Left hindlimb (tissue), 1 donor: Measurements from ENCODE around the gene CLEC4M.
"Not testable (repeated sequence)": the region's sequence is repeated elsewhere in the genome, so short reads cannot be mapped to it uniquely, and the experiment has no call there.

ENCODE experiments used
- DNase-seq: peaks from one replicate; pipeline ENCODE4 v3.0.0-alpha.2; 2018

CLEC4M gene

DNA sequence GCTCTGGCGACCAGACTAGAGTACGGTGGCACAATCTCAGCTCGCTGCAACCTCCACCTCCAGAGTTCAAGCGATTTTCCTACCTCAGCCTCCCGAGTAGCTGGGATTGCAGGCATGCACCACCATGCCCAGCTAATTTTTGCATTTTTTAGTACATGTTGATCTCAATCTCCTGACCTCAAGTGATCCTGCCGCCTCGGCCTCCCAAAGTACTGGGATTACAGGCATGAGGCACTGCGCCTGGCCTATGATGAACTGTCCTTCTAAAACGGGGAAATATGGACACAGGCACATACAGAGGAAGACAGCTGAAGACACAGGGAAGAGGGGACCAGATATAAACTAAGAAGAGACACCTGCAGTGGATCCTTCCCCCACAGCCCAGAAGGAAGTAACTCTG is 12.7 kb downstream of the CLEC4M start:
- DNase-seq = no peak

DNA sequence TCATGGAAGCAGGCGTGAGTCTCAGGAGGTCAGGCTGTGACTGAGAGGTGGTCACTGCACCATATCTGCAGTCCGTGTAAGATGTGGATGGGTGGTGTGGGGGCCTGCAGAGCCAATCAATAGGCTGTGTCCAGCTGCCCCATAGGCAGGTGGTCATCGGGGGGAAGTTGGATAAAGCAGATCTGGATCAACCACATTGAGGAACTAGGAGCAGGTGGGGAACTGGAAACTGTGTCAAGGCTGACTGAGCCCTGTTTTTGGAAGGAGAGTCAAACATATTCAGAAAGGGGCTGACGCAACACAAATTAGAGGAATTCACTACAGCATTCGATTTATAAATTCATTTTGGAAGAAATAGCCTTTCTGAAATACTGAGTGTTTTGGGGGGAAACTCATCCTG is 15.0 kb downstream of the CLEC4M start:
- DNase-seq = no peak

DNA sequence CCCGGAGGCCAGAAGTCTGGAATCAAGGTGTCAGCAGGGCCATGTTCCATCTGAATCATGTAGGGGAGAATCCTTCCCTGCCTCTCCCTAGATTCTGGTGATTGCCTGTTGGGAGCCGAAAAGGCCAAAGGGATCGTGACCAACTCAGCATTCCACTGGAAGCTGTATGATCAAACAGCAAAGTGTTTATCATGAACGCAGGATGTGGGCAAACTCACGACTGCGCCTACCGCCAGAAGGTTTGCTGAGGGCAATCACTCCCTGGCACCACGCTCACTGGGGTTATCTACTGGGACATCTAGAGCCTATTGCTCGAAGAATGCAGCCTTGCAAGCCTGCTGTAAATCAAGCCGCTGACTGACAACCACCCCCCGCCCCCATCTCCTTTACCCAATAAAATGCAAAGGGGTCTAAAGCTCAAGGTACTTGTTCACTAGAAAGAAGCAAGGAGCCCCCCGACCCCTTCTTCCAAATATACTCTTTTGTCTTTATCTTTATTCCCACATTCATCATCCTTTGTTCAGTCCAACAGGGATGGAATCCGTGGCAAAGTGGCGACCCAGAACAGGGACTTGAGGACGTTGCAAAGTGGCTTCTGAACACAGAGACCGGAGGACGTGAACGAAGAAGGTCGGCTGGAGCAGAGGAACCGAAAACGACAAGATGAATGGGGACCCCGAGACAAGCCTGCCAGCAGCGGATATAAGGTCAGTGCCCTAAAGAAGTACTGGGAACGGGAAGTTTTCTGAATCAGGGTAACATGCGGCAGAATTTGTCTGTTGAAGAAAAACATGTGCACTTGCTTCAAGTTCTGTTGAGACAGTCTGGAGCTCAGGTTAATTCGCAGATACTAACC is 16.8 kb downstream of the CLEC4M start:
- DNase-seq = no peak

DNA sequence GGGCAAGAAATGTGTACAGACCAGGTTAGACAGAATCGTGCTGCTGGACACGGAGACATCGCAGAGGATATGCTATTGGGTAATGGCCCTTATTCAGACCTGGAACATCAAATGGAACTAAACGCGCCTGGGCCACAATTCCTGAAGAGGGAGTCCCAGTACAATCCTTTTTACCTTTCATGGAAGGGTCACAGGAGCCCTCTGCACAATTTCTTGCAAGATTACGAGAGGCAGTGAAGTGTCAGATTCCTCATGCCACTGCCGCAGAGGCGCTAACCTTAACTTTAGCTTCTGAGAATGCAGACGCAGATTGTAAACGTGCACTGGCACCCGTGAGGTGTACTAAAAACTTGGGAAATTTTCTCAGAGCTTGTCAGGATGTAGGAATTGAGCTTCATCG is 18.1 kb downstream of the CLEC4M start:
- no peak for DNase-seq

DNA sequence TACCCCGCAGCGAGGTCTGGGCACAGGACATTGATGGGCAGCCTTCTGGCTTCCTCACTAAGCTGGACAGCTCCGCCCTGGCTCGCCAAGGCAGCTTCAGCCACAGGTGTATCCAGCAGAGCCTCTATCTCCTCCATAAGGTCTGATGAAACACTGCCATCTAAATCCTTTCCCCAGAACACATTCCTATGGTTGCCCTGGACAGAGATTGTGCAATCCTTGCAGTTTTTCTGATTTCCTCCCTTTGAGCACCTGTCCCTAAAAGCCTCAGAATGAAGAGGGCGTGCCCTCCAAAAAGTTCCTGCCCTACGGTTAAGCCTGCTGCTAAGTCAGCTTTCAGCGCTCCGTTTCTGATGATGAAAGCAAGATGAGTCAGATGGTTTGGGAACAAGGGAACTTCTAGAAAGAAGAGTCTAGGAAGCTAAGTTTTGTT is 21.0 kb downstream of the CLEC4M start:
- no peak for DNase-seq

DNA sequence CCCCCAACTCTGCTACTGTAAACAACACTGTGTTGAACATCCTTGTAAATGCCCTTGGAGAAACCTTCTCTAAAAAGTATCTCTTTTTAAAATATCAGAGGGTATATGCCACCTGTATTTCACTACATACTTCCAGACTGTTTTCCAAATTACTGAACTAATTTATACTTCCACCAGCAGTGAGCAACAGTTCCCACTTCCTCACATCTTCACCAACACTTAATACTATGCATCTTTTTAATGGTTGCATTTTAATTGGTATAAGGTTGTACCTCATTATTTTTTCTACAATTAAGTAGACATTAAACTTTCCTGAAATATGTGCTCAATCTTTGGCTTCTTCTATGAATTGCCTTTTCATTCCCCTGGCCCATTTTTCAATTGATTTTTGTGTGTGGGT is 21.8 kb downstream of the CLEC4M start:
- no peak for DNase-seq

DNA sequence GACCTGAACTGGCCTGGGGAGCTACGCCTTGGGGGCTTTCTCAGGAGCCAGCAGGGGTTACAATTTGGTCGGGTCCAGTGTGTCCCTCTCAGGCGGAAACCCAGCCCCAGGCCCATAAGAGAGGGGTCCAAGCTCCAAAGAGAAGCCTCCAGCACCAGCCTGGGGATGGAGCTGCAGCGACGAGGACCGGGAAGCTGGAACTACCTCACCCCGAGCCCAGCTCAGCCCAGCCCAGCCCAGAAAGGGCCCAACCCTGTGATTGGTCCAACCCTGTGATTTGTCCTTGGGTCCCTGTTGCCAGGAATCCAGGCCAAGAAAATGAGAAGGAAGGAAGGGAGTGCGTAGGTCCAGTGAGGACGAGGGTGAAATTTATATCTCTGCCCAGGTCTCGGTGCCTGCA is 24.1 kb downstream of the CLEC4M start:
- no peak for DNase-seq

DNA sequence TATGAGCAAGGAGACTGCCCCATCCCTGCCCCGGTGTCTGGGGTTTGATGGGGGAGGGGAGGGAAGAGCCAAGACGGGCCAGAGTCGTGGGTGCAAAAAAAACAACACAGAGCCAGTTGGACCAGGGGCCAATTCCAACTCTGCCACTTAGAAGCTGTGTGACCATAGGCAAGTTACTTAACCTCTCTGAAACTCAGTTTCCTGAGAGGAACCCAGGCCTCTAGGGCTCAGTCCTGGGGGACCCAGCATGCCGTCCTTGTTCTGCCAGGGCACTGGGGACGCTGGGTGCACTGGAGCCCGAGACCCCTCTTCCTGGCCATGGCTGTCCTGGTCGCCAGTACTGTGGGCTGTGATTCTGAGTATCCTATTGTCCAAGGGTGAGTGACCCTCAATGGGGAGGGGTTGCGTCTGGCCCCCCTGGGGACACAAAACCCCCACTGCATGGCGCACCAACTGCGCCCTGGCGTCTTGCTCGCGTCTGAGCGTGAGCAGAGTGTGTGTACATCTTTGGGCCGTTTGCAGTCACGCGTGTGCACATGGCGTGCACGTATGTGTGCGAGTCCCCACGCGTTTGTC is 24.6 kb downstream of the CLEC4M start:
- DNase-seq = no peak

DNA sequence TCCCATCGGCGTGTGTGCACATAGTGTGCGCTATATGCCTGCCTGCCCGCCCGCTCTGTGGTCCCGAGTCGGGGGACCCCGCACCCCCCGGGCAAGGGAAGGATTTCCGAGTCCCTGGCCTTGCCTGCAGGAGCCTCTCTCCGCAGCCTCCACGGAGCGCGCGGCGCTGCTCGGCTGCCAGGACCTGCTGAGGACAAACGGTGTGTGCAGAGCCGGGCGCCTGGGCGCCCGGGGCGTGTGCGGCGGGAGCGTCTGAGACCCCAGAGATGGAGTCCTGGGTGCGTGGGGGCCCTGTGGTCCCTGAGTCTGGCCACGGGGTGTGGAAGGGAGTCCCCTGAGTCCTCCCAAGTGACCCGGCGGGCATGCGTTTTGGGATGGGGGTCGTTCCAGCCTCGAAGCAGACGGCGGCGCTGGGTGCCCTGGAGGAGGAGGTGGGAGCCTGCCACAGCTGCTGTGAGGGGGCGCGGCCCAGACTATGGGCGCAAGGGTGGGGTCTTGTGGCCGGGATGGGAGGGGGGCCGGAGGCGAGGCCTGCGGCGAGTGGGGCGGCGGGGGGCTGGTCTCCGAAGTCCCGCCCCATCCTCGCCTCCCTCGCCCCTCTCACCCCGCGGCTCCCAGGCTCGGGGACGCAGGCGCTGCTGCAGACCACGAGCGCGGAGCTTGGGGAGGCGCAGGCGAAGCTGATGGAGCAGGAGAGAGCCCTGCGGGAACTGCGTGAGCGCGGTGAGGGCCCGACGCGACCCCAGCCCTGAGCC is 25.3 kb downstream of the CLEC4M start:
- DNase-seq = no peak

DNA sequence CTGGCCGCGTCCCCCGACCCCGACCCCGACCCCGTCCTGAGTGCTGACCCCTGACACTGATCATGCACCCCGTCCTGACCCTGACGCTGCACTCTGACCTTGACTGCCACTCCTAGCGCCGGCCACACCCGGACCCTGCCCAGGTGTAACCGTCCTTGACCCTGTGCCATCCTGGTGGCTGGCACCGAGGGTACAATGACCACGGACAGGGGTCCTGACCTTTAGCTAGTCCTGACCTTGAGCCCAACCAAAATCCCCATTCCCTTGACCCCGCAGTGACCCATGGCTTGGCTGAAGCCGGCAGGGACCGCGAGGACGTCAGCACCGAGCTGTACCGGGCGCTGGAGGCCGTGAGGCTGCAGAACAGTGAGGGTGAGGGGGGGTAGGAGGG is 25.9 kb downstream of the CLEC4M start:
- no peak for DNase-seq

DNA sequence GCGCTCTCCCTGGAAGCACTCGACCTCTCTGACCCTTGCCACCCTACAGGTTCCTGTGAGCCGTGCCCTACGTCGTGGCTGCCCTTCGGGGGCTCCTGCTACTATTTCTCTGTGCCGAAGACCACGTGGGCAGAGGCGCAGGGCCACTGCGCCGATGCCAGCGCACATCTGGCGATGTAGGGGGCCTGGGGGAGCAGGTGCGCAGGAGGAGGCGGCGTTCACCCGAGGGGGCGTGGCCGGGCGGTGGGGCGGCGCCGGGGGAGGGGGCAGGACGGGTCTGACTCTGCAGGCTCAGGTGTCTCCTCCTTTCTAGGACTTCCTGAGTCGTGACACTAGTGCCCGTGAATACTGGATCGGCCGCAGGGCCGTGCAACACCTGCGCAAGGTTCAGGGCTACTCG is 26.4 kb downstream of the CLEC4M start:
- no peak for DNase-seq

DNA sequence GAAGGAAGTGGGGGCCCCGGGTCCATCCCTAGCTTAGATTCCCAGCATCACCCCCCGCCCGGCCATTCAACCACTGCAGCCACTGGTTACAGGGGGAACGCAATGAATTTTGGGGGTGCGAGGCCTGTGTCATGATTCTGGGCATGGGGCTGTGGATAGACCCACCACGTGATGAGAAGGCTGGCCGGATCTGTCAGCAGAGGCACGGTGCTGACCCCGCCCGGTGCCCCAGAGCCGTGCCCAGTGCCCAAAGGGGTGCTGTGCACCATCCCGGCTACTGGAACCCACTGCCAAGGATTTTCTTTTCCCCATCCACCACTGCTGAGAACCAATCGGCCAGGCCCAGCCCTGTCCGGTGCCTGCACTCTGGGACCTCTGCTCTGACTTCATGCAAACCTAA is 27.4 kb downstream of the CLEC4M start:
- no peak for DNase-seq

DNA sequence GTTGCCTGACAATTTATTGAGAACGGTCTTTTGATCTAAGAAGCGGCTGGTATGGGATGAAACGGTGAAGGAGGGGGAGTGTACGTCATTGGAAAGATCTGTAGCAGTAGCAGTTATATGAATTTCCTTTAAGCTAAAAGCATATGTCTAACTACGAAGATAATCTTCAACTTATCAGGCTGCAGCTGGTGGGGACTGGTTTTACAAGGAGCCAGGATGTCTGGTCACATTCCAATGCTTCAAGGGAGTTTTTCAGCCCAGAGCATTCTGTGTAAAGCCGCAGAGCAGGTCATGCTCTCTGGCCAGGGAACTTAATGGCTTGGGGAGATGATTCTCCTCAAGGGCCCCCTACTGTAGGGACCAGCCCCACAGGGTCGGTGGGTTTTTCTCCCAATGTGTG is 29.2 kb downstream of the CLEC4M start:
- no peak for DNase-seq

DNA sequence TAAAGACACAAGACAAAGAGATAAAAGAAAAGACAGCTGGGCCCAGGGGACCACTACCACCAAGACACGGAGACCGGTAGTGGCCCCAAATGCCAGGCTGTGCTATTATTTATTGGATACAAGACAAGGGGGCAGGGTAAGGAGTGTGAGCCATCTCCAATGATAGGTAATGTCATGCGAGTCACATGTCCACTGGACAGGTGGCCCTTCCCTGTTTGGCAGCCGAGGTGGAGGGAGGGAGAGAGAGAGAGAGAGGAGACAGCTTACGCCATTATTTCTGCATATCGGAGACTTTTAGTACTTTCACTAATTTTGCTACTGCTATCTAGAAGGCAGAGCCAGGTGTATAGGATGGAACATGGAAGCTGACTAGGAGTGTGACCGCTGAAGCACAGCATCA is 29.7 kb downstream of the CLEC4M start:
- DNase-seq = not testable (repeated sequence)

DNA sequence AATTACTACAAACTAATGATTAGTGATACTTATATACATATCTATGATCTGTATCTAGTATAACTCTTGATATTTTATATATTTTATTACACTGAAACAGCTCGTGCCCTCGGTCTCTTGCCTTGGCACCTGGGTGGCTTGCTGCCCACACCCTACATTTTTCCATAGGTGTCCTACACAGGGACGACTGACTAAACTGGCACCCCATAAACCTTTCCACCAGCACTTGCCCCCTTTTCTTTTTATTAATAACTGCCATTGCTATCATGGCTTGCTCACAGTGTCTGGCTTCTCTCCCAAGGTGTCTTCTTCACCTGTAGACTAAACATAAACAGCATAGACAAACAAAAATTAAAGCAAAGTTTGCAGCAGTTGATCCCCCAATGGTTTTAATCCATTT is 30.4 kb downstream of the CLEC4M start:
- no peak for DNase-seq

DNA sequence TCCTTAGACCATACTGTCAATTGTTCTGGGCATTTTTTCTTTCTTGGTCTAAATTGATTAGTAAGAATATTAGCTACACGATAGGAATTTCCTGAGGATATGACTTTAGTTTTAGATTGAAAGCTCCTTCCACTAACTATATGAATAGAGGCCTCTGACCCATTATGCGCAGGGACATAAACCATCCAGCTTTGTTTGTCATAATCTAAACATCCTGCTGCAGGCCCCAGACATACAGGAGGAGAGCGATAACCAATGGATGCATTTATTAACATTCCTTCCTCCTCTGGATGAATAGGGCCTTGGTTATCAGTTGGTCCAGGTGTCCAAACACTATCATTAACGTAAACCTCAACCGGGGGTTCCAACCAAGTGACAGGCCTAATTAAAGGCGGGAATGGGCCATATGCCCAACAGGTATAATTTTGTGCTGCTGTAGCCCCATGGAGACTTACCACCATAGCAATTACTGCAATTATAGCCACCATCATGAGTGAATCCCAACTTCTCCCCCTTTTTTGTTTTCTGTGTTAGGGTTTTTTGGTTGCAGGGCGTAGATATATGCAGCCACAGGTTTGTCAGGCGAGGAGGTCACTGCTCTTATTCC is 32.6 kb downstream of the CLEC4M start:
- no peak for DNase-seq

DNA sequence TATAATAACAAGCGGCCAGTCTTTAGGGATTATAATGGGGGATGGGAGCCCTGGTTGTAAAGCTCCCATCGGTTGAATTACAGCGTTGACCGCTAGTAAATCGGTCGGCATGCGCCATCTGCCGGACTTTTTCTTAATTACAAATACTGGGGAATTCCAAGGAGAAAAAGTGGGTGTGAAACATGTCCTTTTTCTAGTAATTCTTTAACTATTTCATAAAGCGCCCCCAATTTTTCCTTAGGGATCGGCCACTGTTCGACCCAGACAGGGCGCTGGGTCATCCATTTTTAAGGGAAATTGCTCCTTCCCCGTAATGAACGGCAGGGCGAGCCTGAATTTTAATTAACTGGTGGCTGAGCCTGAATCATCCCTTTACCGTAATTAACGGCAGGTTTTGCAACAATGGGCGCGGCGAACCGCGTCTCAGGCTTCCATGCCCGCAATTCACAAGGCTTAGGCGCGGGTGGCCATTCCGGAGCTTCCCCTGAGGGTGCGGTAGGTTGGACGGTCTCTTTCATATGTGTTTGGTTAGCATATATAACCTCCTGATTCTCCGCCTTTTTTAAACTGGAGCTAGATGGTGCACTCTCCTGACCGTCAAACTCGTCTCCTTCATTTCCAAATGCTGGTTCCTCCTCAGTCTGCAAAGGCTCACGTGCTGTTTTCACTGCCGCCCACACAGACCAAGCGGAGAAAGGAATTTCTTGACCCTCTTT is 36.8 kb downstream of the CLEC4M start:
- peak; percentile 55 for DNase-seq

DNA sequence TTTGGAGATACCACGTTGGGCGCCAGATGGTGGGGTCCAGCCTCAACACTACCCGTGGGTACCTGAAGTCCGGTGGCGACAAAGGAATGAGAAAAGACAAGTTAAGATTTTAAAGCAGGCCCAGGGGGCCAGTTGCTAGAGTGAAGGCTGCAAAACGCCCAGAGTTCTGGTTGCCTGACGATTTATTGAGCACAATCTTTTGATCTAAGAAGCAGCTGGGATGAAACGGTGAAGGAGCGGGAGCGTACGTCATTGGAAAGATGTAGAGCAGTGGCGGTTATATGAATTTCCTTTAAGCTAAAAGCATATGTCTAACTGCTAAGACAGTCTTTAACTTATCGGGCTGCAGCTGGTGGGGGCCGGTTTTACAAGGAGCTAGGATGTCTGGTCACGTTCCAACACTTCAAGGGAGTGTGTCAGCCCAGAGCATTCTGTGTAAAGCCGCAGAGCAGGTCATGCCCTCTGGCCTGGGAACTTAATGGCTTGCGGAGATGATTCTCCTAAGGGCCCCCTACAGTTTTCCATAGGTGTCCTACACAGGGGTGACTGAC is 38.1 kb downstream of the CLEC4M start:
- no peak for DNase-seq

DNA sequence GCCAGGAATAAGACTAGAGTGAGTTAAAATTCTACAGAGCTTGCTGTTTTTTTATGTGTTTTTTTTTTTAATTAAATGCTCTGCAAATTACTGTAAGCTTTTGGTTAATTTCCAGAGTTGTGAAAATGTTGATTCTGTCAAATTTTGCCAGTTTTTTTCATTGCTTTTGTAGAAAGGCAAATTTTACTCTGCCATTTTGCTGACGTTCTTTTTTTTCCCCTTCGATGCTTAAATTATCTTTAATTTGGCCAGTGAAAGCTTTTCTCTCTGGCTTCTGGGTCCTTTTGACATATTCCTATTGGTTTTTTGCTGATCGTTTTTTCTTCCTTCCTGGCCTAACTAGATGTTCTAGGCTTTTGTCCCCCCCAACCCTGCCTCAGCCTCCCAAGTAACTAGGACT is 43.2 kb downstream of the CLEC4M start:
- DNase-seq = no peak

DNA sequence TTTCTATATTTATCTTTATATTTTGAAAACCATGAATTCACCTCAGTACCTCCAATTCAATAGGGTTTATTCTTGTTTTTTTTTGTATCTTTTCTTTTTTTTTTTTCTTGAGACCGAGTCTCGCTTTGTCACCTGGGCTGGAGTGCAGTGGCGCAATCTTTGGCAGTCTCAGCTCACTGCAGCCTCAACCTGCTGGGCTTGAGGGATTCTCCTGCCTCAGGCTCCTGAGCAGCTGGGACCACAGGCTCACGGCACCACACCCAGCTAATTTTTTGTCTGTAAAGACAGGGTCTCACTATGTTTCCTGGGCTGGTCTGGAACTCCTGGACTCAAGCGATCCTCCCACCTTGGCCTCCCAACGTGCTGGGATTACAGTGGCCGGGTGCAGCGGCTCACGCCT is 43.8 kb downstream of the CLEC4M start:
- no peak for DNase-seq

DNA sequence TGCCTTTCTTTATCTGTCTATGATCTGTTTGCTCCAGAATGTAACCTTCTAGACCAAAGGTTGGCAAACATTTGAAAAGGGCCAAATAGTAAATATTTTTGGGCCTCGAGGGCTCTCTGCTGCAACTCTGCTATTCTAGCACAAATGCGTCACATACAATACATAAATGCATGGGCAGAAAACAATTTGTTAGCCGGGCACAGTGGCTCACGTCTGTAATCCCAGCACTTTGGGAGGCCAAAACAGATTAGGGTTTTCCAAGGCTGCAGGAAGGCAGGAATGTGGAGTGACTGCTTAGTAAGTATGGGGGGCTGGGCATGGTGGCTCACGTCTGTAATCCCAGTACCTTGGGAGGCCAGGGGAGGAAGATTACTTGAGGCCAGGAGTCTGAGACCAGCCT is 45.1 kb downstream of the CLEC4M start:
- DNase-seq = no peak

DNA sequence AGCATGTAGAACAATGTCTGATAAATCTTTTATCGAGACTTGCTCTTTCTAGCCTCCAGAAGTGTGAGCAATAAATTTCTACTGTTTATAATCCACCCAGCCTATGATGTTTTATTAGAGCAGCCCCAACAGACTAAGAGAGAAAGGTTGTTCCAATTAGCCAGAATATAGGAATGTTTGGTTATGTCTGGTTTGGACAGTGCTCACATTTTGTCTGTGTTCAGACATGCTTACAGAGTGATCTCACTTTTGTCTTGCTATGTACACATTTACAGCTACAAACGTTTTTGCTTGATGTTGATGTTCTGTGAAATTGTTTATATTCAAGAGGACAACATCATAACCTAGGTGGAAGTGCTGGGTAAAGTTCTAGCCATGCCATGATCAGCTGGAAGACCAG is 48.9 kb downstream of the CLEC4M start:
- DNase-seq = no peak

DNA sequence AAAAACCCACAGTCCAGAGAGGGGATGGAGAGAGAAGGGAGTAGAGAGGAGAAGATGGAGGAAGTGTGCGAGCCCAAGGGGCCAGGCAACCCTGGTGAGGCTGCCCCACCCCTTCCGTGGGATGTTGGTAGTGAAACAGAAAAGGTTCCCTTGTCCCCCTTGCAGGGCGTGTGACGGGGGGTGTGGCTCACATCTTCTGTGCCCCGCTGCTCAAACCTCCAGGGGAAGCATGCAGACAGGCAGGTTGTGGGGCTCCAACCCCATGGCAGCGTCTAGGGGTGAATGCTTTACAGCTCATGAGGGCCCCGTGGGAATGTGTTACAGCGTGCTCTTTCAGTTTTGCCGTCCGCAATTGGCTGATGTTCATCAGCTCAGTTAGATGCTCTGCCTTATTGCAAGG is 52.3 kb downstream of the CLEC4M start:
- DNase-seq = no peak
